Subcutaneous adipose tissue (tissue), 4 donors: Measurements from ENCODE around the gene NACA2. TPM values are rescaled to one million over a fixed set of nuclear protein-coding genes. Genes with fewer than 3 reads are reported as not detected.

ENCODE experiments used
- total RNA-seq, 4 donors: library from RNA; depleted of rRNA; stranded (reverse); fragments of >200 nt; gene quantifications; one replicate each; pipeline ENCODE4 v1.1.0, GENCODE V29; 2016
- TF ChIP-seq, protein P1 (sequence below): fragments of 450-650 bp; IDR thresholded peaks from one replicate; pipeline ENCODE4 v1.5.1; 2016; ENCODE audit warnings: low read depth, mild to moderate bottlenecking, control low read depth, antibody characterized with exemption, moderate library complexity

The NACA2 gene
- total RNA-seq, 4 donors from 2014 or later: not detected

DNA sequence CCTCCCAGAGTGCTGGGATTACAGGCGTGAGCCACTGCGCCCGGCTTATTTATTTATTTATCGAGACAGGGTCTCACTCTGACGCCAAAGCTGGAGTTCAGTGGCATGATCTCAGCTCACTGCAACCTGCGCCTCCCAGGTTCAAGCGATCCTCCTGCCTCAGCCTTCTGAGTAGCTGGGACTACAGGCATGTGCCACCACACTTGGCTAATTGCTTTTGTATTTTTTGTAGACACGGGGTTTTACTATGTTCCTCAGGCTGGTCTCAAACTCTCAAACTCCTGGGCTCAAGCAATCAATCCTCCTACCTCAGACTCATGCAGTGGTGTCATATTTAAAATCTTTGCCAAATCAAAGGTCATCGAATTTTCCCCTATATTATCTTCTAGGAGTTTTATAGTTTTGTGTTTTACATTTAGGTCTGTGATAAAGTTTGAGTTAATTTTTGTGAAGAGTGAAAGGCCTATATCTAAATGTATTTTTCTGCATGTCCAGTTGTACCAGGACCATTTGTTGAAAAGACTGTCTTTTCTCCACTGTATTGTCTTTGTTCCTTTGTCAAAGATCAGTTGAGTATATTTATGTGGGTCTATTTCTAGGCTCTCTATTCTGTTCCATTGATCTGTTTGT lies 47.1 kb downstream of the NACA2 start:
- TF ChIP-seq, protein P1, sequence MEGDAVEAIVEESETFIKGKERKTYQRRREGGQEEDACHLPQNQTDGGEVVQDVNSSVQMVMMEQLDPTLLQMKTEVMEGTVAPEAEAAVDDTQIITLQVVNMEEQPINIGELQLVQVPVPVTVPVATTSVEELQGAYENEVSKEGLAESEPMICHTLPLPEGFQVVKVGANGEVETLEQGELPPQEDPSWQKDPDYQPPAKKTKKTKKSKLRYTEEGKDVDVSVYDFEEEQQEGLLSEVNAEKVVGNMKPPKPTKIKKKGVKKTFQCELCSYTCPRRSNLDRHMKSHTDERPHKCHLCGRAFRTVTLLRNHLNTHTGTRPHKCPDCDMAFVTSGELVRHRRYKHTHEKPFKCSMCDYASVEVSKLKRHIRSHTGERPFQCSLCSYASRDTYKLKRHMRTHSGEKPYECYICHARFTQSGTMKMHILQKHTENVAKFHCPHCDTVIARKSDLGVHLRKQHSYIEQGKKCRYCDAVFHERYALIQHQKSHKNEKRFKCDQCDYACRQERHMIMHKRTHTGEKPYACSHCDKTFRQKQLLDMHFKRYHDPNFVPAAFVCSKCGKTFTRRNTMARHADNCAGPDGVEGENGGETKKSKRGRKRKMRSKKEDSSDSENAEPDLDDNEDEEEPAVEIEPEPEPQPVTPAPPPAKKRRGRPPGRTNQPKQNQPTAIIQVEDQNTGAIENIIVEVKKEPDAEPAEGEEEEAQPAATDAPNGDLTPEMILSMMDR: peak; percentile 98

DNA sequence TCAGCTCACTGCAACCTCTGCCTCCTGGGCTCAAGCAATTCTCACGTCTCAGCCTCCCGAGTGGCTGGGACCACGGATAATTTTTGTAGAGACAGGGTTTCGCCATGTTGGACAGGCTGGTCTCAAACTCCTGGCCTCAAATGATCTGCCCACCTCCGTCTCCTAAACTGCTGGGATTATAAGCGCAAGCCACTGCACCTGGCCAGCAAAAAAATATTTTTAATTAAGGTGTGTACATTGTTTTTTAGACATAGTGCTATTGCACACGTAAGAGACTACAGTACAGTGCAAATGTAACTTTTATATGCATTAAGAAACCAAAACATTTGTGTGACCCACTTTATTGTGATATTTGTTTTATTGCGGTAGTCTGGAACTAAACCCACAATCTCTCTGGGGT lies 49.0 kb downstream of the NACA2 start:
- TF ChIP-seq, protein P1: no peak

DNA sequence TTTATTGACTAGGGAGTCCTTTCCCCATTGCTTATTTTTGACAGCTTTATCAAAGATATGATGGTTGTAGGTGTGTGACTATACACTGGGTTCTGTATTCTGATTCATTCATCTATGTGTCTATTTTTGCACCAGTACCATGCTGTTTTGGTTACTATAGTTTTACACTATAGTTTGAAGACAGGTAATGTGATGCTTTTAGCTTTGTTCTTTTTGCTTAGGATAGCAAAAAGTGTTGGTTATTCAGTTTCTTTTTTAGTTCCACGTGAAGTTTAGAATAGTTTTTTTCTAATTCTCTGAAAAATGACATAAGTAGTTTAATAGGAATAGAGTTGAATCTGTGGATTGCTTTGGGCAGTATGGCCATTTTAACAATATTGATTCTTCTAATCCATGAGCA lies 50.1 kb downstream of the NACA2 start:
- TF ChIP-seq, protein P1: no peak

Other genes starting within 250 kb of the NACA2 start
- gene TBX2, start 191.4 kb downstream of the NACA2 start, total RNA-seq: 10 to 100 TPM in 1 of 4 donors, 1 to 10 TPM in 3; 2.5 to 16.2 (median 4.1) TPM
- gene TBX4, start 138.8 kb downstream of the NACA2 start, total RNA-seq: 1 to 10 TPM in 2 of 4 donors, not detected in 2; 1.1 to 4.7 TPM